HepG2 (cell line): ENCODE measurements around the gene JAKMIP2. TPM values are rescaled to one million over a fixed set of nuclear protein-coding genes. Genes with fewer than 3 reads are reported as not detected.

Experiments
- ATAC-seq: fragments of 200-7000 bp; cut with Tn5 transposase; 3 replicates; pipeline ENCODE4 v1.9.1; 2020; ENCODE audit warnings: mild to moderate bottlenecking, moderate library complexity
- BruUV-seq: library from RNA; stranded (reverse); fragments of 400-500 nt; replicated peaks from 2 replicates; lab custom pipeline; 2021; lab: Mats Ljungman, UMichigan
- CTCF ChIA-PET: fragments of 300-600 bp; formaldehyde crosslinking; extraction: SDS; loops from one replicate; lab custom pipeline; 2021; ENCODE audit warnings: low total read pairs, inconsistent platforms, low intra/inter-chr PET ratio; lab: Yijun Ruan, JAX
- POLR2A ChIA-PET: fragments of 350-600 bp; sonication (Branson Sonifier 250); formaldehyde crosslinking; loops from one replicate; lab custom pipeline; 2020; ENCODE audit warnings: antibody characterized with exemption, inconsistent platforms; lab: Yijun Ruan, JAX
- DNase-seq: peaks from one replicate; pipeline ENCODE4 v3.0.0-alpha.2; 2015; ENCODE audit warnings: low spot score
- FAIRE-seq: peaks from 3 replicates; lab custom pipeline; 2011; peaks lifted over from hg19 to GRCh38; lab: Jason Lieb, UNC
- H2AFZ ChIP-seq: one replicate; pipeline ENCODE4 v1.6.1; 2011; ENCODE audit warnings: low read length, inconsistent platforms
- H3K27ac ChIP-seq: fragments of 300-600 bp; 3 replicates; pipeline ENCODE4 v1.8.0; 2011; ENCODE audit warnings: mixed run types, mild to moderate bottlenecking, mixed read lengths, low read length, inconsistent platforms; ENCODE audit not compliant: insufficient read depth; ENCODE audit errors: extremely low read length
- H3K27me3 ChIP-seq, 2 experiments: fragments of 200-600 bp in 1 of 2; 2 replicates in 1 of 2; 3 replicates in 1 of 2; pipeline versions ENCODE4 v1.6.0 to v1.8.0; 2011; ENCODE audit warnings: low read length in 2 of 2, mild to moderate bottlenecking in 2 of 2, moderate library complexity in 2 of 2, inconsistent platforms in 1 of 2; ENCODE audit not compliant: insufficient read depth in 2 of 2, control insufficient read depth in 1 of 2
- H3K36me3 ChIP-seq, 2 experiments: fragments of 200-600 bp in 1 of 2; replicated peaks in 1 of 2; 2 replicates in 1 of 2; 3 replicates in 1 of 2; pipeline versions ENCODE4 v1.5.1 to v1.8.0; 2011; ENCODE audit warnings: low read length in 2 of 2, inconsistent platforms in 1 of 2; ENCODE audit not compliant: insufficient read depth in 2 of 2, control insufficient read depth in 1 of 2
- H3K4me1 ChIP-seq: 2 replicates; pipeline ENCODE4 v1.5.1; 2012; ENCODE audit warnings: low read length, inconsistent platforms; ENCODE audit not compliant: insufficient read depth
- H3K4me2 ChIP-seq: 2 replicates; pipeline ENCODE4 v1.6.0; 2011; ENCODE audit warnings: low read depth, low read length, inconsistent platforms
- H3K4me3 ChIP-seq, 3 experiments: fragments of 200-600 bp in 1 of 3; sonication (generic), shearing (Covaris generic) in 1 of 3; replicated peaks in 1 of 3; 2 replicates each; pipeline ENCODE4 v1.5.1; 2011 to 2016; ENCODE audit warnings: low read length in 3 of 3, inconsistent platforms in 2 of 3, low read depth in 2 of 3, mild to moderate bottlenecking in 2 of 3, control low read depth in 1 of 3, mixed read lengths in 1 of 3; ENCODE audit not compliant: insufficient read depth in 1 of 3
- H3K79me2 ChIP-seq: one replicate; pipeline ENCODE4 v1.6.1; 2011; ENCODE audit warnings: low read length, inconsistent platforms; ENCODE audit not compliant: insufficient read depth
- H3K9ac ChIP-seq: 2 replicates; pipeline ENCODE4 v1.6.0; 2011; ENCODE audit warnings: mild to moderate bottlenecking, low read depth, low read length, inconsistent platforms; ENCODE audit not compliant: insufficient read depth
- H3K9me3 ChIP-seq: 2 replicates; pipeline ENCODE4 v1.5.1; 2012; ENCODE audit warnings: mild to moderate bottlenecking, low read length
- H4K20me1 ChIP-seq: 2 replicates; pipeline ENCODE4 v1.6.0; 2011; ENCODE audit warnings: inconsistent platforms, mild to moderate bottlenecking, low read length, moderate library complexity; ENCODE audit not compliant: insufficient read depth
- CEBPG ChIP-seq: IDR thresholded peaks from 2 replicates; pipeline ENCODE4 v1.6.1; 2016
- RORA ChIP-seq: sonication (generic); formaldehyde crosslinking; IDR thresholded peaks from 2 replicates; pipeline ENCODE4 v1.5.0; 2020; ENCODE audit warnings: mild to moderate bottlenecking, missing genetic modification reagents, moderate library complexity
- in situ Hi-C: cut with HindIII; loops from 2 replicates; pipeline ENCODE4 v1.10.0; 2017; ENCODE audit warnings: low pct_unique_long_range_greater_than_20kb; ENCODE audit not compliant: extremely low pct_ligation_motif_present
- intact Hi-C: fragments of 100-400 bp; cut with micrococcal nuclease; formaldehyde crosslinking; loops from one replicate; pipeline ENCODE4 v1.10.0; 2022; ENCODE audit not compliant: unreplicated experiment
- polyA plus RNA-seq, 8 experiments: library from polyadenylated mRNA; depleted of rRNA in 3 of 8; stranded (reverse) in 7 of 8; unstranded in 1 of 8; fragments of >200 nt; fragmentation: Illumina TruSeq in 4 of 8; extraction: Trizol in 4 of 8; gene quantifications; 2 replicates each; pipeline versions ENCODE4 v1.2.1 to v1.2.3, GENCODE V29; 2011 to 2016; ENCODE audit warnings: low read depth in 4 of 8, missing spikeins in 1 of 8, mixed read lengths in 1 of 8; ENCODE audit not compliant: insufficient read depth in 1 of 8
- total RNA-seq, 5 experiments: library from RNA; depleted of rRNA; stranded (reverse); fragments of >200 nt; fragmentation: Illumina TruSeq; extraction: Trizol; gene quantifications; 2 replicates each; pipeline ENCODE4 v1.2.3, GENCODE V29; 2016; ENCODE audit warnings: low read depth in 1 of 5
- TF ChIP-seq, protein P1 (sequence below): sonication (generic); formaldehyde crosslinking; conservative IDR thresholded peaks from 2 replicates; pipeline ENCODE4 v1.4.0; 2020; ENCODE audit warnings: missing genetic modification reagents
- TF ChIP-seq, protein P2 (sequence below): sonication (generic); formaldehyde crosslinking; conservative IDR thresholded peaks from 2 replicates; pipeline ENCODE4 v1.4.0; 2020; ENCODE audit warnings: missing genetic modification reagents
- TF ChIP-seq, protein P3 (sequence below): sonication (generic); formaldehyde crosslinking; IDR thresholded peaks from 2 replicates; pipeline ENCODE4 v1.4.0; 2020; ENCODE audit warnings: low read depth, missing genetic modification reagents
- TF ChIP-seq, protein P4 (sequence below): sonication (generic); formaldehyde crosslinking; IDR thresholded peaks from 2 replicates; pipeline ENCODE4 v1.5.0; 2020; ENCODE audit warnings: mild to moderate bottlenecking, missing genetic modification reagents, borderline replicate concordance

JAKMIP2 gene
- total and polyA plus RNA-seq, 2 of the 13 experiments (the other 11 are each of a cell fraction or from before 2014, with no cell fraction given), result 0.04 to 2.1 TPM

DNA sequence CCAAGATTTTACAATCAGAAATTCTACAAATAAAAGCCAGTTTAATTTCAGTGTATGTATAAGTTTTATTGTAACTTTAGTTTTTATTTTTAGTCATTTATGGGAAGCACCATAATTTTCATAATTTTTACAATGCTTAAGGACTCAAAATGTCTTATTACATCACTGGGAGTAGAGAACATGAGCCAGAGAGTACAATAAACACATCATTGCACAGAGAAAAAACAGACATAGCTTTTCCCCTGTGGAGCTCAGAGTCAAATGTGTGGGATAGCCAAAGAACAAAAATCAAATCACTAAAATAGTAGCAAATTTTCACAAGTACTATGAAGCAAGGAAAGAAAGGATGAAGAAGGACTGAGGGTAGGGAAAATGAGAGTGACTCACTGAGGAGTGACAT, 5.5 kb upstream of the JAKMIP2 start:
- no peak overlapping the region for H3K4me2 ChIP-seq

More for the DNA sequence above, 5.5 kb upstream of the JAKMIP2 start:
- ATAC-seq (no peak), DNase-seq (no peak), FAIRE-seq (no peak)
- no peaks in the 10 kb centered on the region for H4K20me1 ChIP-seq
- H3K9me3 ChIP-seq, result no peaks in the 10 kb centered on the region
- no peaks in the 10 kb centered on the region for H3K27me3 ChIP-seq
- in situ Hi-C loops, result no loop called here
- H3K36me3 ChIP-seq, result no peaks in the 10 kb centered on the region
- ChIA-PET CTCF (no interaction called here), POLR2A (no interaction called here)
- H3K79me2 ChIP-seq, result no peaks in the 10 kb centered on the region
- intact Hi-C loops, result no loop called here
- no peak overlapping the region for H3K27ac ChIP-seq
- H3K4me3 ChIP-seq, result no peak overlapping the region
- no peak overlapping the region for H3K9ac ChIP-seq
- no peak overlapping the region for H2AFZ ChIP-seq
- BruUV-seq, result no TSS peak
- TF ChIP-seq RORA (no peak), CEBPG (CRISPR knock-in tag) (no peak)
- TF ChIP-seq, protein P1, sequence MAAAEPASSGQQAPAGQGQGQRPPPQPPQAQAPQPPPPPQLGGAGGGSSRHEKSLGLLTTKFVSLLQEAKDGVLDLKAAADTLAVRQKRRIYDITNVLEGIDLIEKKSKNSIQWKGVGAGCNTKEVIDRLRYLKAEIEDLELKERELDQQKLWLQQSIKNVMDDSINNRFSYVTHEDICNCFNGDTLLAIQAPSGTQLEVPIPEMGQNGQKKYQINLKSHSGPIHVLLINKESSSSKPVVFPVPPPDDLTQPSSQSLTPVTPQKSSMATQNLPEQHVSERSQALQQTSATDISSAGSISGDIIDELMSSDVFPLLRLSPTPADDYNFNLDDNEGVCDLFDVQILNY (CRISPR knock-in tag), result no peak
- TF ChIP-seq, protein P2, sequence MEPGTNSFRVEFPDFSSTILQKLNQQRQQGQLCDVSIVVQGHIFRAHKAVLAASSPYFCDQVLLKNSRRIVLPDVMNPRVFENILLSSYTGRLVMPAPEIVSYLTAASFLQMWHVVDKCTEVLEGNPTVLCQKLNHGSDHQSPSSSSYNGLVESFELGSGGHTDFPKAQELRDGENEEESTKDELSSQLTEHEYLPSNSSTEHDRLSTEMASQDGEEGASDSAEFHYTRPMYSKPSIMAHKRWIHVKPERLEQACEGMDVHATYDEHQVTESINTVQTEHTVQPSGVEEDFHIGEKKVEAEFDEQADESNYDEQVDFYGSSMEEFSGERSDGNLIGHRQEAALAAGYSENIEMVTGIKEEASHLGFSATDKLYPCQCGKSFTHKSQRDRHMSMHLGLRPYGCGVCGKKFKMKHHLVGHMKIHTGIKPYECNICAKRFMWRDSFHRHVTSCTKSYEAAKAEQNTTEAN, result no peak
- TF ChIP-seq, protein P3, sequence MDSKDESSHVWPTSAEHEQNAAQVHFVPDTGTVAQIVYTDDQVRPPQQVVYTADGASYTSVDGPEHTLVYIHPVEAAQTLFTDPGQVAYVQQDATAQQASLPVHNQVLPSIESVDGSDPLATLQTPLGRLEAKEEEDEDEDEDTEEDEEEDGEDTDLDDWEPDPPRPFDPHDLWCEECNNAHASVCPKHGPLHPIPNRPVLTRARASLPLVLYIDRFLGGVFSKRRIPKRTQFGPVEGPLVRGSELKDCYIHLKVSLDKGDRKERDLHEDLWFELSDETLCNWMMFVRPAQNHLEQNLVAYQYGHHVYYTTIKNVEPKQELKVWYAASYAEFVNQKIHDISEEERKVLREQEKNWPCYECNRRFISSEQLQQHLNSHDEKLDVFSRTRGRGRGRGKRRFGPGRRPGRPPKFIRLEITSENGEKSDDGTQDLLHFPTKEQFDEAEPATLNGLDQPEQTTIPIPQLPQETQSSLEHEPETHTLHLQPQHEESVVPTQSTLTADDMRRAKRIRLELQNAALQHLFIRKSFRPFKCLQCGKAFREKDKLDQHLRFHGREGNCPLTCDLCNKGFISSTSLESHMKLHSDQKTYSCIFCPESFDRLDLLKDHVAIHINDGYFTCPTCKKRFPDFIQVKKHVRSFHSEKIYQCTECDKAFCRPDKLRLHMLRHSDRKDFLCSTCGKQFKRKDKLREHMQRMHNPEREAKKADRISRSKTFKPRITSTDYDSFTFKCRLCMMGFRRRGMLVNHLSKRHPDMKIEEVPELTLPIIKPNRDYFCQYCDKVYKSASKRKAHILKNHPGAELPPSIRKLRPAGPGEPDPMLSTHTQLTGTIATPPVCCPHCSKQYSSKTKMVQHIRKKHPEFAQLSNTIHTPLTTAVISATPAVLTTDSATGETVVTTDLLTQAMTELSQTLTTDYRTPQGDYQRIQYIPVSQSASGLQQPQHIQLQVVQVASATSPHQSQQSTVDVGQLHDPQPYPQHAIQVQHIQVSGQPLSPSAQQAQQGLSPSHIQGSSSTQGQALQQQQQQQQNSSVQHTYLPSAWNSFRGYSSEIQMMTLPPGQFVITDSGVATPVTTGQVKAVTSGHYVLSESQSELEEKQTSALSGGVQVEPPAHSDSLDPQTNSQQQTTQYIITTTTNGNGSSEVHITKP (CRISPR knock-in tag), result no peak
- TF ChIP-seq, protein P4, sequence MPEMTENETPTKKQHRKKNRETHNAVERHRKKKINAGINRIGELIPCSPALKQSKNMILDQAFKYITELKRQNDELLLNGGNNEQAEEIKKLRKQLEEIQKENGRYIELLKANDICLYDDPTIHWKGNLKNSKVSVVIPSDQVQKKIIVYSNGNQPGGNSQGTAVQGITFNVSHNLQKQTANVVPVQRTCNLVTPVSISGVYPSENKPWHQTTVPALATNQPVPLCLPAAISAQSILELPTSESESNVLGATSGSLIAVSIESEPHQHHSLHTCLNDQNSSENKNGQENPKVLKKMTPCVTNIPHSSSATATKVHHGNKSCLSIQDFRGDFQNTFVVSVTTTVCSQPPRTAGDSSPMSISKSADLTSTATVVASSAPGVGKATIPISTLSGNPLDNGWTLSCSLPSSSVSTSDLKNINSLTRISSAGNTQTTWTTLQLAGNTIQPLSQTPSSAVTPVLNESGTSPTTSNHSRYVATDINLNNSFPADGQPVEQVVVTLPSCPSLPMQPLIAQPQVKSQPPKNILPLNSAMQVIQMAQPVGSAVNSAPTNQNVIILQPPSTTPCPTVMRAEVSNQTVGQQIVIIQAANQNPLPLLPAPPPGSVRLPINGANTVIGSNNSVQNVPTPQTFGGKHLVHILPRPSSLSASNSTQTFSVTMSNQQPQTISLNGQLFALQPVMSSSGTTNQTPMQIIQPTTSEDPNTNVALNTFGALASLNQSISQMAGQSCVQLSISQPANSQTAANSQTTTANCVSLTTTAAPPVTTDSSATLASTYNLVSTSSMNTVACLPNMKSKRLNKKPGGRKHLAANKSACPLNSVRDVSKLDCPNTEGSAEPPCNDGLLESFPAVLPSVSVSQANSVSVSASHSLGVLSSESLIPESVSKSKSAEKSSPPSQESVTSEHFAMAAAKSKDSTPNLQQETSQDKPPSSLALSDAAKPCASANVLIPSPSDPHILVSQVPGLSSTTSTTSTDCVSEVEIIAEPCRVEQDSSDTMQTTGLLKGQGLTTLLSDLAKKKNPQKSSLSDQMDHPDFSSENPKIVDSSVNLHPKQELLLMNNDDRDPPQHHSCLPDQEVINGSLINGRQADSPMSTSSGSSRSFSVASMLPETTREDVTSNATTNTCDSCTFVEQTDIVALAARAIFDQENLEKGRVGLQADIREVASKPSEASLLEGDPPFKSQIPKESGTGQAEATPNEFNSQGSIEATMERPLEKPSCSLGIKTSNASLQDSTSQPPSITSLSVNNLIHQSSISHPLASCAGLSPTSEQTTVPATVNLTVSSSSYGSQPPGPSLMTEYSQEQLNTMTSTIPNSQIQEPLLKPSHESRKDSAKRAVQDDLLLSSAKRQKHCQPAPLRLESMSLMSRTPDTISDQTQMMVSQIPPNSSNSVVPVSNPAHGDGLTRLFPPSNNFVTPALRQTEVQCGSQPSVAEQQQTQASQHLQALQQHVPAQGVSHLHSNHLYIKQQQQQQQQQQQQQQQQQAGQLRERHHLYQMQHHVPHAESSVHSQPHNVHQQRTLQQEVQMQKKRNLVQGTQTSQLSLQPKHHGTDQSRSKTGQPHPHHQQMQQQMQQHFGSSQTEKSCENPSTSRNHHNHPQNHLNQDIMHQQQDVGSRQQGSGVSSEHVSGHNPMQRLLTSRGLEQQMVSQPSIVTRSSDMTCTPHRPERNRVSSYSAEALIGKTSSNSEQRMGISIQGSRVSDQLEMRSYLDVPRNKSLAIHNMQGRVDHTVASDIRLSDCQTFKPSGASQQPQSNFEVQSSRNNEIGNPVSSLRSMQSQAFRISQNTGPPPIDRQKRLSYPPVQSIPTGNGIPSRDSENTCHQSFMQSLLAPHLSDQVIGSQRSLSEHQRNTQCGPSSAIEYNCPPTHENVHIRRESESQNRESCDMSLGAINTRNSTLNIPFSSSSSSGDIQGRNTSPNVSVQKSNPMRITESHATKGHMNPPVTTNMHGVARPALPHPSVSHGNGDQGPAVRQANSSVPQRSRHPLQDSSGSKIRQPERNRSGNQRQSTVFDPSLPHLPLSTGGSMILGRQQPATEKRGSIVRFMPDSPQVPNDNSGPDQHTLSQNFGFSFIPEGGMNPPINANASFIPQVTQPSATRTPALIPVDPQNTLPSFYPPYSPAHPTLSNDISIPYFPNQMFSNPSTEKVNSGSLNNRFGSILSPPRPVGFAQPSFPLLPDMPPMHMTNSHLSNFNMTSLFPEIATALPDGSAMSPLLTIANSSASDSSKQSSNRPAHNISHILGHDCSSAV (CRISPR knock-in tag), result no peak
- TF ChIP-seq, all 625 proteins: peak for 0
- no peaks in the 10 kb centered on the region for H3K4me1 ChIP-seq
